OCI-LY3 (cell line): ENCODE measurements around the gene CENPB.

Experiments used
- EZH2phosphoT487 ChIP-seq: fragments of 200-600 bp; shearing (Covaris generic); IDR thresholded peaks from 2 replicates; pipeline ENCODE4 v1.6.1; 2018; ENCODE audit warnings: antibody characterized with exemption, mixed run types, low read depth
- TF ChIP-seq, protein P1 (sequence below): fragments of 200-600, 300-600 bp; sonication (generic); IDR thresholded peaks from 2 replicates; pipeline ENCODE4 v1.5.1; 2014; ENCODE audit warnings: antibody characterized with exemption, low read length, low read depth

GRCh38 chr20:3775457-3776108 is 11.0 kb downstream of the CENPB start:
- TF ChIP-seq, protein P1, sequence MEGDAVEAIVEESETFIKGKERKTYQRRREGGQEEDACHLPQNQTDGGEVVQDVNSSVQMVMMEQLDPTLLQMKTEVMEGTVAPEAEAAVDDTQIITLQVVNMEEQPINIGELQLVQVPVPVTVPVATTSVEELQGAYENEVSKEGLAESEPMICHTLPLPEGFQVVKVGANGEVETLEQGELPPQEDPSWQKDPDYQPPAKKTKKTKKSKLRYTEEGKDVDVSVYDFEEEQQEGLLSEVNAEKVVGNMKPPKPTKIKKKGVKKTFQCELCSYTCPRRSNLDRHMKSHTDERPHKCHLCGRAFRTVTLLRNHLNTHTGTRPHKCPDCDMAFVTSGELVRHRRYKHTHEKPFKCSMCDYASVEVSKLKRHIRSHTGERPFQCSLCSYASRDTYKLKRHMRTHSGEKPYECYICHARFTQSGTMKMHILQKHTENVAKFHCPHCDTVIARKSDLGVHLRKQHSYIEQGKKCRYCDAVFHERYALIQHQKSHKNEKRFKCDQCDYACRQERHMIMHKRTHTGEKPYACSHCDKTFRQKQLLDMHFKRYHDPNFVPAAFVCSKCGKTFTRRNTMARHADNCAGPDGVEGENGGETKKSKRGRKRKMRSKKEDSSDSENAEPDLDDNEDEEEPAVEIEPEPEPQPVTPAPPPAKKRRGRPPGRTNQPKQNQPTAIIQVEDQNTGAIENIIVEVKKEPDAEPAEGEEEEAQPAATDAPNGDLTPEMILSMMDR, result no peak
- no peak for TF ChIP-seq EZH2phosphoT487
